Bronchial epithelial cell (primary cell): ENCODE measurements around the gene SNRNP40. TPM values are rescaled to one million over a fixed set of nuclear protein-coding genes. Genes with fewer than 3 reads are reported as not detected.
"Not testable (repeated sequence)": the region's sequence is repeated elsewhere in the genome, so short reads cannot be mapped to it uniquely, and the experiment has no call there.

Experiments used
- DNase-seq: peaks from one replicate; pipeline ENCODE4 v3.0.0-alpha.2; 2010; ENCODE audit warnings: low read depth
- FAIRE-seq: peaks from 2 replicates; lab custom pipeline; 2011; peaks lifted over from hg19 to GRCh38; lab: Jason Lieb, UNC
- H3K27me3 ChIP-seq: 2 replicates; pipeline ENCODE4 v1.5.1; 2011; ENCODE audit warnings: low read length; ENCODE audit not compliant: control insufficient read depth, insufficient read depth
- H3K36me3 ChIP-seq: 2 replicates; pipeline ENCODE4 v1.5.1; 2011; ENCODE audit warnings: low read length; ENCODE audit not compliant: control insufficient read depth, insufficient read depth
- H3K4me3 ChIP-seq: 2 replicates; pipeline ENCODE4 v1.5.1; 2011; ENCODE audit warnings: mild to moderate bottlenecking, low read depth, low read length, control low read depth
- CTCF ChIP-seq: IDR thresholded peaks from 2 replicates; pipeline ENCODE4 v1.5.1; 2011; ENCODE audit warnings: mild to moderate bottlenecking, moderate library complexity, low read length, control low read depth, inconsistent platforms; ENCODE audit not compliant: insufficient read depth, severe bottlenecking
- total RNA-seq: library from RNA; depleted of rRNA; stranded (reverse); fragments of >200 nt; gene quantifications from 2 replicates; pipeline ENCODE4 v1.2.1, GENCODE V29; 2014

SNRNP40 gene
- total RNA-seq, 1 donor from 2014 or later: 142 TPM

- peaks cover 2% of the 10 kb centered on the region for H3K36me3 ChIP-seq
- no peak for FAIRE-seq
- H3K4me3 ChIP-seq: peak overlapping the region; percentile 80
- TF ChIP-seq CTCF: no peak
- DNase-seq: peak; percentile 72
- H3K27me3 ChIP-seq: no peaks in the 10 kb centered on the region
Measured at GRCh38 chr1:31297277-31298247, 974 bp upstream of the SNRNP40 start.

- Histone ChIP-seq H3K27me3 (no peaks in the 10 kb centered on the region), H3K4me3 (peak overlapping the region; percentile 80), H3K36me3 (peaks cover 4% of the 10 kb centered on the region)
- no peak for TF ChIP-seq CTCF
- no peak for FAIRE-seq
- no peak for DNase-seq
Measured at GRCh38 chr1:31295874-31296485, 608 bp downstream of the SNRNP40 start.

- FAIRE-seq: no peak
- Histone ChIP-seq H3K27me3 (no peaks in the 10 kb centered on the region), H3K4me3 (no peak overlapping the region), H3K36me3 (peaks cover 12% of the 10 kb centered on the region)
- DNase-seq: no peak
- no peak for TF ChIP-seq CTCF
Measured at GRCh38 chr1:31289021-31289420, 7.6 kb downstream of the SNRNP40 start.

GRCh38 chr1:31287791-31288190, 8.8 kb downstream of the SNRNP40 start:
- not testable (repeated sequence) for DNase-seq, H3K27me3 ChIP-seq, H3K4me3 ChIP-seq, FAIRE-seq
- peaks cover 14% of the 10 kb centered on the region for H3K36me3 ChIP-seq

- H3K4me3 ChIP-seq, H3K27me3 ChIP-seq, H3K36me3 ChIP-seq, FAIRE-seq, DNase-seq: not testable (repeated sequence)
Measured at GRCh38 chr1:31282426-31282825, 14.2 kb downstream of the SNRNP40 start.

- H3K4me3 ChIP-seq: no peak overlapping the region
- no peaks in the 10 kb centered on the region for H3K27me3 ChIP-seq
- FAIRE-seq: no peak
- TF ChIP-seq CTCF: no peak
- peak; percentile 52 for DNase-seq
- H3K36me3 ChIP-seq: peaks cover 18% of the 10 kb centered on the region
Measured at GRCh38 chr1:31273619-31274018, 23.0 kb downstream of the SNRNP40 start.
